Muscle of leg (tissue), 11 donors: ENCODE data around the gene SCN1A. TPM values are rescaled to one million over a fixed set of nuclear protein-coding genes. Genes with fewer than 3 reads are reported as not detected.
"Not testable (repeated sequence)": the region's sequence is repeated elsewhere in the genome, so short reads cannot be mapped to it uniquely, and the experiment has no call there.

ENCODE experiments used
- DNase-seq: peaks from one replicate; pipeline ENCODE4 v3.0.0; 2013
- H3K27ac ChIP-seq: one replicate; pipeline ENCODE4 v1.5.1; 2013; ENCODE audit warnings: mild to moderate bottlenecking, low read length, control low read depth
- H3K27me3 ChIP-seq: one replicate; pipeline ENCODE4 v1.6.1; 2013; ENCODE audit warnings: low read length; ENCODE audit not compliant: control insufficient read depth, insufficient read depth
- H3K36me3 ChIP-seq: one replicate; pipeline ENCODE4 v1.6.1; 2013; ENCODE audit warnings: low read length; ENCODE audit not compliant: control insufficient read depth, insufficient read depth
- H3K4me1 ChIP-seq: one replicate; pipeline ENCODE4 v1.6.1; 2013; ENCODE audit warnings: low read length; ENCODE audit not compliant: control insufficient read depth, insufficient read depth
- H3K4me3 ChIP-seq: one replicate; pipeline ENCODE4 v1.5.1; 2013; ENCODE audit warnings: low read length, control low read depth
- H3K9me3 ChIP-seq: replicated peaks from 2 replicates; pipeline ENCODE4 v1.6.1; 2013; ENCODE audit warnings: low read depth, low read length; ENCODE audit not compliant: control insufficient read depth
- WGBS: methylation state at CpG from one replicate; pipeline ENCODE4 v1.1.5; 2013; ENCODE audit warnings: missing lambda C conversion rate; ENCODE audit not compliant: insufficient coverage; 5-methylcytosine and 5-hydroxymethylcytosine counted together
- polyA plus RNA-seq, 8 donors: library from polyadenylated mRNA; unstranded; fragments of 120-200 nt; gene quantifications; one replicate each; pipeline versions ENCODE4 v1.2.1 to v1.2.3, GENCODE V29; 2013; ENCODE audit warnings: inconsistent platforms in 1 of 8, low replicate concordance in 1 of 8; ENCODE audit not compliant: insufficient read length in 8 of 8, insufficient read depth in 1 of 8
- total RNA-seq: library from RNA; stranded (reverse); fragments of 120-200 nt; gene quantifications from one replicate; pipeline ENCODE4 v1.2.4, GENCODE V29; 2013

Gene SCN1A
- total and polyA plus RNA-seq, 9 donors: 0.03 to 0.26 (median 0.09) TPM; not detected in 1

- Histone ChIP-seq H3K9me3 (no peaks in the 10 kb centered on the region), H3K27ac (no peak overlapping the region), H3K27me3 (no peaks in the 10 kb centered on the region), H3K4me1 (no peaks in the 10 kb centered on the region), H3K36me3 (no peaks in the 10 kb centered on the region), H3K4me3 (no peak overlapping the region)
- no peak for DNase-seq
- 30% methylated on average over 2 of the region's 3 CpGs for WGBS
Observed at GRCh38 chr2:166154685-166155338, 27.0 kb upstream of the SCN1A start.

- Histone ChIP-seq H3K4me1 (no peaks in the 10 kb centered on the region), H3K9me3 (no peaks in the 10 kb centered on the region), H3K27ac (no peak overlapping the region), H3K27me3 (no peaks in the 10 kb centered on the region), H3K36me3 (no peaks in the 10 kb centered on the region), H3K4me3 (no peak overlapping the region)
- no peak for DNase-seq
Observed at GRCh38 chr2:166152064-166152463, 24.2 kb upstream of the SCN1A start.

GRCh38 chr2:166148500-166149400 lies 20.9 kb upstream of the SCN1A start:
- H3K4me3 ChIP-seq: no peak overlapping the region
- H3K4me1 ChIP-seq: no peaks in the 10 kb centered on the region
- DNase-seq: no peak
- no peaks in the 10 kb centered on the region for H3K27me3 ChIP-seq
- H3K9me3 ChIP-seq: no peaks in the 10 kb centered on the region
- no peaks in the 10 kb centered on the region for H3K36me3 ChIP-seq
- no peak overlapping the region for H3K27ac ChIP-seq
- no CpG with 5 or more reads among the region's 7 CpGs for WGBS

DNA sequence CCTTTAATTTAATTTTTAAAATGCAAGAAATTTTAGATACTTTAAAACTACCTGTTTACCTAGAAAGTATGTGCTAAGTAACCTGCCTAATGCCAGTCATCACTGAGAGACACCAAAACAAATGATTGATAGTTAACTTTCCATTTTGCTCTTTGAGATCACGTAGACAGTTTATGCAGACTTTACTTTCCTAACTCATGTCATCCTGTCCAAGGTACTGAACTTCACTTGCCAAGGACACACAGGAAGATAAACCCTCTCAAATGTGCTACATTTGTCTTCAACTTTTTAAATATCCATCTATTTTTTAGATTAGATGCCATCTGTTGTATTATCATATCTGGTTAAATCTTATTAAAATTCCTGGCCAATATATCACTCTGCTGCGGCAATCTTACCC lies 20.1 kb upstream of the SCN1A start:
- H3K27ac ChIP-seq: no peak overlapping the region
- no peak for DNase-seq
- H3K4me3 ChIP-seq: no peak overlapping the region
- H3K9me3 ChIP-seq: no peaks in the 10 kb centered on the region
- no peaks in the 10 kb centered on the region for H3K36me3 ChIP-seq
- no peaks in the 10 kb centered on the region for H3K4me1 ChIP-seq
- WGBS: no CpG with 5 or more reads among the region's 2 CpGs
- H3K27me3 ChIP-seq: no peaks in the 10 kb centered on the region

GRCh38 chr2:166144071-166144470 lies 16.3 kb upstream of the SCN1A start:
- Histone ChIP-seq H3K9me3 (no peaks in the 10 kb centered on the region), H3K36me3 (no peaks in the 10 kb centered on the region), H3K27me3 (no peaks in the 10 kb centered on the region), H3K27ac (no peak overlapping the region), H3K4me3 (no peak overlapping the region), H3K4me1 (no peaks in the 10 kb centered on the region)
- no peak for DNase-seq
- WGBS: no CpG with 5 or more reads among the region's 1 CpG

GRCh38 chr2:166140932-166141331 lies 13.1 kb upstream of the SCN1A start:
- 100% methylated on average over 1 of the region's 2 CpGs for WGBS
- Histone ChIP-seq H3K4me3 (no peak overlapping the region), H3K9me3 (no peaks in the 10 kb centered on the region)

DNA sequence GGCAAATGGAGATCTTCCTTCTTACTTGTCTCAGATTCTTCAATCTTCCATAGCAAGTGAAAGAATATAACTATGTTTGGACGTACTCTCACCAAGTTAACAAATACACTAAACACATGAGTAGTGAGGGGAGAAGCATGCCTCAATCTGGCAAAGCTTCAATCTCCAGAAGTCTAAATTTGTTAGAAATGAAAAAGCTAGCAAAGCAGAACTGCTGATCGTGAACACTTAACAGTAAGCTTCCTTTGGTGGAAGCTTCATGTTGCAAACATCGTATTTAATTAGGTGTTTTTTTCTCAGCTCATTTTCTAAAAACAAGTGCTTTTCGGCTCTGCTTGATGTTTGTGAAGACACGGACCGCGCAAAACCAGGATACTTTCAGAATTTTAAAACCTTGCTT lies 12.7 kb upstream of the SCN1A start:
- Histone ChIP-seq H3K27me3 (no peaks in the 10 kb centered on the region), H3K36me3 (no peaks in the 10 kb centered on the region), H3K9me3 (no peaks in the 10 kb centered on the region), H3K27ac (no peak overlapping the region), H3K4me1 (no peaks in the 10 kb centered on the region), H3K4me3 (no peak overlapping the region)
- no peak for DNase-seq
- WGBS: 0% methylated on average over 2 of the region's 7 CpGs

More at GRCh38 chr2:166140932-166141331, 13.1 kb upstream of the SCN1A start:
- no peaks in the 10 kb centered on the region for H3K4me1 ChIP-seq
- DNase-seq: no peak
- H3K36me3 ChIP-seq: no peaks in the 10 kb centered on the region
- H3K27me3 ChIP-seq: no peaks in the 10 kb centered on the region
- H3K27ac ChIP-seq: no peak overlapping the region

- H3K27ac ChIP-seq, H3K27me3 ChIP-seq, DNase-seq, H3K4me1 ChIP-seq, H3K9me3 ChIP-seq, H3K4me3 ChIP-seq, H3K36me3 ChIP-seq: not testable (repeated sequence)
- no CpG with 5 or more reads among the region's 3 CpGs for WGBS
Observed at GRCh38 chr2:166139479-166139878, 11.7 kb upstream of the SCN1A start.

GRCh38 chr2:166138667-166139066 lies 10.8 kb upstream of the SCN1A start:
- H3K4me1 ChIP-seq: no peaks in the 10 kb centered on the region
- H3K36me3 ChIP-seq: no peaks in the 10 kb centered on the region
- WGBS: 64% methylated on average over 1 of the region's 1 CpG
- no peak overlapping the region for H3K27ac ChIP-seq
- no peaks in the 10 kb centered on the region for H3K9me3 ChIP-seq
- no peaks in the 10 kb centered on the region for H3K27me3 ChIP-seq
- no peak overlapping the region for H3K4me3 ChIP-seq
- DNase-seq: no peak

DNA sequence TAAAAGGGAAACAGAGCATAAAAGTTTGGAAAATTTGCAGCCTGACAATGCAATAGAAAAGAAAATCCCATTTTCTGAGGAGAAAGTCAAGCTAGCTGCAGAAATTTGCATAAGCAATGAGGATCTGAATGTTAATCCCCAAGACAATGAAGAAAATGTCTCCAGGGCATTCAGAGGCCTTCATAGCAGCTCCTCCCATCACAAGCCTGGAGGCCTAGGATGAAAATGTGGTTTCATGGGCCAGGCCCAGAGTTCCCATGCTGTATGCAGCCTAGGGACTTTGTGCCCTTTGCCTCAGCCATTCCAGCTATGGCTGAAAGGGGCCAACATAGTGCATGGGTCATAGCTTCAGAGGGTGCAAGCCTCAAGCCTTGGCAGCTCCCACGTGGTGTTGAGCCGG lies 10.3 kb upstream of the SCN1A start:
- no peaks in the 10 kb centered on the region for H3K36me3 ChIP-seq
- H3K27me3 ChIP-seq: no peaks in the 10 kb centered on the region
- 46% methylated on average over 2 of the region's 2 CpGs for WGBS
- H3K9me3 ChIP-seq: no peaks in the 10 kb centered on the region
- H3K4me3 ChIP-seq: no peak overlapping the region
- no peak for DNase-seq
- no peak overlapping the region for H3K27ac ChIP-seq
- H3K4me1 ChIP-seq: no peaks in the 10 kb centered on the region
